ENCODE data around the gene LRIT3.

LRIT3 gene

GRCh38 chr4:109818268-109818667, 29.6 kb upstream of the LRIT3 start:
- CTCF ChIA-PET: interaction anchor here (1.1 to 4.5 kb wide), 5 partner anchors 7 to 406 kb away, joined by 3 to 24 read pairs (median 5); partner anchors contain the start of genes RRH and SEC24B
- DNase-seq (ENCODE audit: extremely low spot score): no peak
- POLR2A ChIA-PET: no interaction called here
- no peak for TF ChIP-seq CTCF (IDR thresholded peaks at IDR 0.05; ENCODE audit: control extremely low read depth, extremely low read depth, low read depth, missing control alignments)

GRCh38 chr4:109820563-109820962, 27.3 kb upstream of the LRIT3 start:
- no peak for DNase-seq (ENCODE audit: extremely low spot score)
- no peak for TF ChIP-seq CTCF (IDR thresholded peaks at IDR 0.05; ENCODE audit: control extremely low read depth, extremely low read depth, low read depth, missing control alignments)
- ChIA-PET CTCF (interaction anchor here (1.0 to 1.5 kb wide), 3 partner anchors 11 to 393 kb away, joined by 4 read pairs; no protein-coding TSS in a partner anchor), POLR2A (no interaction called here)

- no peak for DNase-seq (ENCODE audit: extremely low spot score)
- no peak for TF ChIP-seq CTCF (IDR thresholded peaks at IDR 0.05; ENCODE audit: control extremely low read depth, extremely low read depth, low read depth, missing control alignments)
- ChIA-PET CTCF (interaction anchor here (1.0 to 1.1 kb wide), 2 partner anchors 388 to 394 kb away, joined by 4 read pairs; no protein-coding TSS in a partner anchor), POLR2A (no interaction called here)
These were observed 26.7 kb upstream of the LRIT3 start for GRCh38 chr4:109821185-109821584.

GRCh38 chr4:109826719-109827118, 21.2 kb upstream of the LRIT3 start:
- DNase-seq (ENCODE audit: extremely low spot score): peak; percentile 18
- ChIA-PET POLR2A (no interaction called here), CTCF (interaction anchor here (0.6 to 4.7 kb wide), 12 partner anchors 10 to 413 kb away, joined by 3 to 27 read pairs (median 3); partner anchors contain the start of genes GAR1 and SEC24B)
- peak; percentile 37 for TF ChIP-seq CTCF (IDR thresholded peaks at IDR 0.05; ENCODE audit: control extremely low read depth, extremely low read depth, low read depth, missing control alignments)

- POLR2A ChIA-PET: no interaction called here
- DNase-seq (ENCODE audit: extremely low spot score): no peak
- TF ChIP-seq CTCF (IDR thresholded peaks at IDR 0.05; ENCODE audit: control extremely low read depth, extremely low read depth, low read depth, missing control alignments): no peak
- CTCF ChIA-PET: interaction anchor here (0.6 to 4.7 kb wide), 7 partner anchors 8 to 403 kb away, joined by 3 to 27 read pairs (median 5); partner anchors contain the start of gene SEC24B
These were observed 20.2 kb upstream of the LRIT3 start, which contains the start of gene RRH for GRCh38 chr4:109827672-109828071. RRH (plus strand) TSS chr4:109827972; CDS start chr4:109828028, 56 bp downstream.

GRCh38 chr4:109833756-109834155, 14.2 kb upstream of the LRIT3 start:
- CTCF ChIA-PET: no interaction called here
- TF ChIP-seq CTCF (IDR thresholded peaks at IDR 0.05; ENCODE audit: control extremely low read depth, extremely low read depth, low read depth, missing control alignments): no peak
- POLR2A ChIA-PET: no interaction called here
- DNase-seq (ENCODE audit: extremely low spot score): no peak

Data from GM10248 (cell line).